GM18499 (cell line): Measurements from ENCODE around the gene KCNQ1.

Source experiments
- ATAC-seq: cut with Tn5 transposase; IDR thresholded peaks from one replicate; pipeline ENCODE4 v1.9.1; 2021; ENCODE audit warnings: moderate number of reproducible peaks; ENCODE audit not compliant: insufficient read depth, unreplicated experiment

KCNQ1 gene

GRCh38 chr11:2574043-2574552, 129.3 kb downstream of the KCNQ1 start:
- ATAC-seq = no peak

DNA sequence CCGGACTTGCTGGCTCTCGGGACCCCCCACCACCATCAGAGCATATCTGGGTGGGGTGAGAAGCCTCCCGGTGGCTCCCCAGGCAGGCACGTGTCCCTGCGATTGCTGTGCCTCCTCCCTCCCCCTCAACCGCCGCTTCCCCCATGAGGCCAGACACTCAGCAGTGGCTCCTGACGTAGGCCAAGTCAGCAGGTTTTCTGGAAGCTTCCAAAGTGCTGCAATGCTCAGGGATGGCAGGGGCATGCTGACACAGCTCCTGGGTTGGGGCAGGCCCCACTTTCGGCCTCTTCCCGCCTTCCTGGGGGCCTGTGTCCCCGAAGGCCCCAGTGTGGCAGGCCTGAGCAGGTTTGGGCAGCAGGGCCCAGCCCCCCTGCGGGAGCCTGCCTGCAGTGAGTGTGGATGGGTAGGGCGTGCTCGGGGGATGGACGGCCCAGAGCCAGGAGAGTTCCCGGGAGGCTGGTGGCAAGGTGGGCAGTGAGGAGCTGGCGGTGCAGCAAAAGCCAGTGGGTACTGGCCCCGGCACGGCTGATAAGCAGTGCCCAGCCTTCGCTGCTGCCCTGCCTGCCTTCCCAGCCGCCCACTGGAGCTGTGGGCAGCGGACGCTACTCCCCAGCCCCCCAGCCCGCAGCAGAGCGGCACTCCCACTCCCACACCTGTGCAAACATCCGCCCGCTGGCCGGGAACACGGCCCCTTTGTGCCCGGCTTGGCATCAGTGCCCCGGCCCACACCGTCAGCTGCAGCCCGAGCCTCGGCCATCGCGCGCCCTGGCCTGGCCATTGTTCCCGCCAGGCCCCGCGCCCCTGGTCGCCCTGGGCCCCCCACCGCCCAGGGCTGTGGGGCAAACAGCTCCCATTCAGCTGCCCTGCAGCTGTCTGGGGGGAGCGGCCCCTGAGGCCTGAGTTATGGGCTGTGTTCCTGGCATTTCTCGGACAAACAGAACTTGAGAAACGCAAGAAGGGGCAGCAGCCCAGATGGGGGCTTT, 130.0 kb downstream of the KCNQ1 start:
- ATAC-seq = no peak

- no peak for ATAC-seq
Observed at GRCh38 chr11:2575591-2576051, 130.8 kb downstream of the KCNQ1 start.

DNA sequence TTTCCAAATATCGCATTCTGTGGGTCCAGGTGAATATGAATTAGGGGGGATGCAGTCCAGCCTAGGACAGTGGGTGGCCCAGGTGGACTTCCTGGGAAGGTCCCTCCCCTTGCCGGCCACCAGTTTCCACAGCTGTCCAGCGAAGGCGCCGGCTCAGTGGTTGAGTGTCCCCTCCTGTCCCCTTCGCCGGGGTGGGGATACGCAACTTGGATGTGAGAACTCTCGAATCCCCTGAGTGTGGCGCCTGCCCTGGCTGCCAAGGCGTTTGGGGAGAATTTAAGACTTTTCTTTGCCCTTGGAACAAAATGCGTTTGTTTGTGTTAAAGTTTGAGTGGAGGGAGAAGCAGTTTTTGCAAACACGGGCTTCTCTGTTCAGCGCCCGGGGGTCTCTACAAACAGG, 131.3 kb downstream of the KCNQ1 start:
- ATAC-seq = no peak

- no peak for ATAC-seq
Observed at GRCh38 chr11:2576549-2576948, 131.7 kb downstream of the KCNQ1 start.

GRCh38 chr11:2577031-2577990, 132.5 kb downstream of the KCNQ1 start:
- no peak for ATAC-seq

- ATAC-seq = no peak
Observed at GRCh38 chr11:2577991-2578928, 133.5 kb downstream of the KCNQ1 start.

DNA sequence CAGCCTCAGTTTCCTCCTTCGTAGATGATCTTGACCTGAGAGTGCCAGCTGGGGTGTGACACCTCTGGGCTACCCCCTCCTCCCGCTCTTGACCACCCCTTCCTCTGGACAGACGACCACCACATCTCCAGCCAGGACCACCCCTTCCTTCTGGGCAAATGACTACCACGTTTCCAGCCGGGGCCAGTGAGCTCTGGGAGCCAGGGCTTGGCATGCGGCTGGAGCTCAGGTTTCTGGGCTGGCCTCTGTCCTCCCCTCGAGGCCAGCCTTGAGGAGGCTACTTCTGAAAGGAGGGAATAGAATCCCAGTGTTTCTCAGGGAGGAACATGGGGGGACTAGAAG, 134.1 kb downstream of the KCNQ1 start:
- no peak for ATAC-seq

GRCh38 chr11:2579315-2580060, 134.7 kb downstream of the KCNQ1 start:
- no peak for ATAC-seq

DNA sequence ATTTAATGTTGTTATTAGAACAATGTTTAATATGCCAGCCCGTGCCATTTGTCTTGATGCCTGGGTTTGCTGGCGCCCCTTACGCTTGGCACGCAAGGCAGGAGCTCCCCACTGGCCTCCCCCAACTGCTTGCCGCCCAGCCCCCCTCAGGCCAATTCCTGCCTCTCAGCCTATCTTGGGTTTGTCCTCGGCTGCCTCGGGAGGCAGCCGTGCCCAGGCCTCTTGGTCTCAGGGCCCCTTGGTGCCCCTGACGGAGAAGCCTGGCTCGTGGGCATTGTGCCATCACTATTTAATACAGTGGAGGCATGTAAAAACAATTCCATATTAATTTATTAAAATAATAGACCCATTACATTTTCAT, 135.2 kb downstream of the KCNQ1 start:
- no peak for ATAC-seq

GRCh38 chr11:2580571-2581001, 135.8 kb downstream of the KCNQ1 start:
- no peak for ATAC-seq

DNA sequence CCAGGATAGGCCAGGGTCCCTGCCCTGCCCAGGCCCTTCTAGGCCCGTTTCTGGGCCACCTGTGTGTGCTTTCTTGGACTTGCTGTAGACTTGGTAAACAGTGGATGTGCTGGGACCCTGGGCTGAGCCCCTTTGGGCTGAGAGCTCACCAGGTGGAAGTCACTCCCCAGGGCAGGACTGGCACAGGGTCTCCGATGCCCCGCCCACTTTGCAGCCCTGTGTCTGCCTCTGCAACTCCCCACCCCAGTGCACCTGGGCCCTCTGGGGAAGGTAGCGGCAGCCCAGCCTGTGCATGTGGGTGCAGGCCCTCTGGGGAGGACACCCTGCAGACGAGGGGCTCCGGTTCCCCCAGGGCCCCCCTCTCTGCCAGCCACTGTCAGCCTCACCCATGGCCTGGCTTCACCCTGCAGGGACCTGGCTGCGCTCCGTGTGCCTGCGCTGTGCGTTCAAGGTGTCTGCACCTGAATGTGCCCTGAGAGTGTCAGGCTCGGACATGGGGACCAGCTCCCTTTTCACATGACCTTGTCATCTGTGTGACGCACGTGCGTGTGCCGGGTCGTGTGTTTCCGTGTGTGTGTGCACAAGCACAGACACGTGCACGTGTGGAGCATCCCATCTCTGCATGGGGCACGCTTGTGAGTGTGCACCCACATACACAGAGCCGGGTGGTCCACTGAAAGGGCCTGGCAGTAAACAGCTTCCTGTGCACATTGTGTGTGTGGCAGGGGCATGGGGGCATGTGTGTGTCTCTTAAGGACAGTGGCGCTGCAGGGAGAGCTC, 136.5 kb downstream of the KCNQ1 start:
- no peak for ATAC-seq

GRCh38 chr11:2581931-2582350, 137.1 kb downstream of the KCNQ1 start:
- no peak for ATAC-seq

GRCh38 chr11:2582351-2582945, 137.6 kb downstream of the KCNQ1 start:
- ATAC-seq = no peak

- ATAC-seq = no peak
Observed at GRCh38 chr11:2582946-2583604, 138.3 kb downstream of the KCNQ1 start.

GRCh38 chr11:2583605-2583958, 138.8 kb downstream of the KCNQ1 start:
- no peak for ATAC-seq

- ATAC-seq = no peak
Observed at GRCh38 chr11:2584434-2584811, 139.6 kb downstream of the KCNQ1 start.
